ENCODE data around the gene SYNDIG1.

The SYNDIG1 gene

DNA sequence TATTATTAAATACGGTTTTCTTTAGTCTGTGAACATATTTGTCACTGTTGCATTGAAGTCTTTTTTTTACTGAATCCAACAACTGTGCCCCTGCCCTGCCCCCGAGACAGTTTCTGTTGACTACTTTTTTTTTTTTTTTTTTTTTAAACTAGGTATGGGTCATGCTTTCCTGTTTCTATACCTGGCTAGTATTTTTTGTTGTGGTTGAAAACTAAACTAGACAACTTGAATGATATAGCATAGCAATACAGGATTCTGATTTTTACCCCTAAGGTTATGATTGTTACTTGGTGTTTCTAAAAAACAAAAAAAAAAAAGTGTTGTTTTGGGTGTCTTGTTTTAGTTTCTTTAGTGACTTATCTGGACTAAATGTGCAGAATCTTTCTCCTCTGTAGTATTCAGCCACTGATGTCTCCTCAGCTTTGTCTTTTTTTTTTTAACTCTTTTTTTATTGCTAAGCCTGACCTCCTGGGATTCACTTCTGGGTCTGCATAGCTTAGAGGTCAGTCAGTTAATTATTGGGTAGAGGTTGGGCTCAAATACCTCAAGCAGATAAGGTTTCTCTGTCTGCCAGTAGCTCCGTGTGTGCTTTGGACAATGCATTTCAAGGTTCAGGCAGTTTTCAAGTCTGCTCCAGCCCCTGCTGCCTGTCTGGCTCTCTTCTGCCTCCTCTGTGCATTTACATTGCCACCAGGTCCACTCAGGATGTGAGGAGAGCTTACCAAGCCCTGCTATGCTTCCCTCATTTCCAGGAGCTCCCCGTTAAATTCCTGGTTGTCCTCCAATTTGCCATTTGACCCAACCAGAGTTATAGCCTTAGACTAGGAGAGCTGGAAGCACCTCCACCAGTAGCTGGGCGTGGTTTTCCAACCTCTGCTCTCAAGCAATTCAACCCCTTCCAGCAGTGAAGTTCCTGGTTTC, 91.4 kb downstream of the SYNDIG1 start:
- no peak for DNase-seq (ENCODE audit: low read depth in 1 of 2, low spot score in 1 of 2)

GRCh38 chr20:24565835-24566351, 96.5 kb downstream of the SYNDIG1 start:
- no peak for DNase-seq (ENCODE audit: low read depth in 1 of 2, low spot score in 1 of 2)

DNA sequence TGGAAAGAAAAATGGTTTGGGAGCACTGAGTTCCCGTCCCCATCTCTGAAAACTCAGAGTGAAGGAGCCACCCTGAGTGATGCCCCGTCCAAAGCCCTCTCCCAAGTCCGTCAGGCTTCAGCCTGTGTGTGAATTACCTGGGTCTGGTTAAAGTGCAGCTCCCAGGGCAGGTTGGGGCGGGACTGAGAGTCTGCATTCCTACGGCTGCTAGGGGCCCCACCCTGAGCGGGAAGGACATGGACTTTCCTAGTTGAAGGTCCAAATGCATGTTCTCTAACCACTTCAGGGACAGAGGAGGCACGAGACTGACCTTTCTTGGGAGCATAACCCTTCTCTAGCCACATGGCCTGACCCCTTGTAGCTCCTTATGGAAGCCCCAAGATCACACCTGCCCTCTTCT, 97.2 kb downstream of the SYNDIG1 start:
- DNase-seq (ENCODE audit: low read depth in 1 of 2, low spot score in 1 of 2): no peak

GRCh38 chr20:24567508-24567907, 98.1 kb downstream of the SYNDIG1 start:
- no peak for DNase-seq (ENCODE audit: low read depth in 1 of 2, low spot score in 1 of 2)

- no peak for DNase-seq (ENCODE audit: low read depth in 1 of 2, low spot score in 1 of 2)
Observed at GRCh38 chr20:24568842-24569241, 99.4 kb downstream of the SYNDIG1 start.

DNA sequence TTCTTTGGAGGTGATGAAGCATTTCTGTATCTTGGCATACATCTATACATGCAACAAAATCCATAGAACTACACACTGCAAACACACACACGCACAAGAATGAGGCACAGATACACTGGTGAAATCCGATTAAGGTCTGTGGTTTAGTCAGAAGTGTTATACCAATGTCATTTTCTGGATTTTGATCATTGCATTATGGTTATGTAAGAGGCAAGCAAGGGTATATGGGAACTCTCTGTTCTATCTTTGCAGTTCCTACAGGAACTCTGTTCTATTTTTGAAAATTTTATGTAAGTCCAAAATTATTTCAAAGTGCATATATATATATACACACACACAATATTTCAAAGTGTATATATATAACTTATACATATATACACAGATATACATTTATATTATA, 101.7 kb downstream of the SYNDIG1 start:
- DNase-seq (ENCODE audit: low read depth in 1 of 2, low spot score in 1 of 2): no peak

DNA sequence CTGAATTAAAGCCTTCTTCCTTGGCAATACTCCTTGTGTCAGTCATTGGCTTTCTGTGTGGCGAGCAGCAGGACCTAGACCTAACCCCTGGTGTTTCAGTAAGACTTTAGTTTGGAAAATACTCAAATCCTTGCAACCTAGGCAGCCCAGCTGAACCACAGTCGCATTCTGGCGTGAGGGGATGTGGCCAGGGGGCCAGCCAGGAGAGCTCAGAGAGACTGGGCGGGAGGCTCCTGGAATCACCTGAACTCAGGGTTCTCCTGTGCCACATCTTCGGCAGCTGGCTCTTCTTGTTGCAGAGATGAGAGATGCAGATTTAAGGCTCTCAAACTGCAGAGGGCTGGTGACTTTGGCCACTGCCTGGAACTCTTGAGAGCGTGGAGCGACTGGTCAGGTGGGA, 102.7 kb downstream of the SYNDIG1 start:
- no peak for DNase-seq (ENCODE audit: low read depth in 1 of 2, low spot score in 1 of 2)

GRCh38 chr20:24572862-24573261, 103.4 kb downstream of the SYNDIG1 start:
- DNase-seq (ENCODE audit: low read depth in 1 of 2, low spot score in 1 of 2): no peak

DNA sequence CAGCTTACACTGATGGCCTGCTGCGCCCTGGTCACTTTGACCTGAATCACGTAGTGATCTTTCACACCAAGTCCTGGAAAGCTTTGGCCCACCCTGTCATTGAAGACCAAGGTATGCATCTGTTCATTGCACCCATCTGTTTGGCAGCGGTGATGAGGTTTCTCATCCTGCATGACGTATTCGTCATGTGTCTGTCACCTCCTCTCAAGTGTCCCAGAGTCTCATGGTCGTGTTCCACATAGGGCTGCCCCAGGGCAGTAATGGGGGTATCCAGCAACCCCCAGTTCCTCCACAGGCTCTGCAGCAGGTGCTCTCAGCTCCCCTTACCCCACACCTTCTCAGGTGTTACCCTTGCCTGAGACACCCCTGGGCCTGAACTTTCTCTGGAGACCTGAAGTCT, 104.1 kb downstream of the SYNDIG1 start:
- no peak for DNase-seq (ENCODE audit: low read depth in 1 of 2, low spot score in 1 of 2)

- DNase-seq (ENCODE audit: low read depth in 1 of 2, low spot score in 1 of 2): no peak
Observed at GRCh38 chr20:24574307-24574706, 104.9 kb downstream of the SYNDIG1 start.

- DNase-seq (ENCODE audit: low read depth in 1 of 2, low spot score in 1 of 2): no peak
Observed at GRCh38 chr20:24574797-24575196, 105.4 kb downstream of the SYNDIG1 start.

DNA sequence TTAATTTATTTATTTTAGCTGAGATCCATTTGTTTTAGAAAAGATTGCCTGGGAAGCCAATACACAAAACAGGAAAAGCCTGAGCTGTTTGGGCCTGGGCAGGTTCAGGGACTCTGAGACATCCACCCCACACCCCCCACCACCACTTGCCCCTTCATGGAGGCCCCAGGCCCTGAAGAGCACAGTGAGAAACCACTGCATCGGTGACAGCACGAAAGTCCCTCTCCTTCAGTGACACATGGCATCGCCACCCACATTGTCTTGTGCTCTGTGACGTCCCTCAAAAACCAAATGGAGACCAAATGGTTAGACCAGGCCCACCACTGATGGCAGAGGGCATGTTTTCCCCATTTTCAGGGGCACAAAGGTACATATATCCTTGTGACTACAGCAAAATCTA, 106.4 kb downstream of the SYNDIG1 start:
- DNase-seq (ENCODE audit: low read depth in 1 of 2, low spot score in 1 of 2): no peak

DNA sequence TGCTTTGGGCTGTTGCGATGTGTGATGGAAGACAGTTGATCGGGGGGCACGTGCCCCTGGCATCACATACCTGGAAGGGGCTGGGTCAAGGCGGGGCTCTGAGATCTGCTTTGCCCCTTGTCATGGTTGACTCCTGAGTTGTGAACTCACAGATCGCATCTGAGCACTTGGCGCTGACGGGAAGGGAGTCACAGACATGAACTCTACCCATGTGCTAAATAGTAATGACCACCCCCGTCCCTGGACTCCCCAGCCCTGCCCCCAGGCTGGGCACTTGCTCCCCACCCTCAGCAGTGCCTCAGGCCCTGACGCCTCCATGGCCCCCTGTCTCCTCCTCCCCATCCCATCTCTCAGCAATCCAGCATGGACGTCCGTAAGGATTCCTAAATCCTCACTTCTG, 107.0 kb downstream of the SYNDIG1 start:
- no peak for DNase-seq (ENCODE audit: low read depth in 1 of 2, low spot score in 1 of 2)

GRCh38 chr20:24577271-24577909, 108.0 kb downstream of the SYNDIG1 start:
- DNase-seq (ENCODE audit: low read depth in 1 of 2, low spot score in 1 of 2): no peak

DNA sequence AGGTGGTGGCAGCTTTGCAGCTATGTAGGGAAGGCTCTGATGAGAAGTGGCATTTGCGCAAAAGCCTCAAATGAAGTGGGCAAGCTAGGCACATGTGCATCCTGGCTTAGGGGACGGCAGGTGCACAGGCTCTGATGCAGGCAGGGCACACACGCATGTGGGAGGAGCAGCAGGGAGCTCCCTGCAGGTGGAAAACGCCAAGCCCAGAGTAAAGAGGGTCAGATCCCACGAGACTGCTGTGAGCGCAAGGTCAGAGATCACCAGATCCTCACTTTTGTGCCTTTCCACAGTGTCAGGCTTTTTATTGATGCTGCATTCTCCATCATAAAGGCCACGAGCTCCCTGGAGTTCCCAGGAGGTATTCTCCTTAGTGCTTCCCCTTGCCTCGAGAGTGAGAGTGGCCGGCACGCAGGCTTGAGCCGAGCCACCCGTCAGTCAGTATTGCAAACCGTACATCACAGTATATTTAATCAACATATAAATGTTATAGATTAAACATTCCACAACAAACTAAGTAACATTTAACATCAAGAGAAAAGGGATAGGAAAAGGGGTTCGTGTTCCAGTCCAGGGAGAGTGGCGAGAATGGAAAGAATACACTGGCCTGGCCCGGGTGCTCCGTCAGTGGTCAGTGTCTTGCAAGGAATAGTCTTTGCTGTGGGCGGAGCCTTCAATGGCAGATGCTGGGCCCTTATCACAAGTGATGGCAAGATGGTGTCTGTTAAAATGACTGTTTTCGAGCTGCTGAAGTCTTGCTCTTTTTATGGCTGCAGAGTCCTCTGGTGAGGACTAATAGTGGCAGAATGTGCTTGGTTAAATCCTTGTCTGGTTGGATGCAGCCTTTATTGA, 109.4 kb downstream of the SYNDIG1 start:
- no peak for DNase-seq (ENCODE audit: low read depth in 1 of 2, low spot score in 1 of 2)

GRCh38 chr20:24579475-24579874, 110.0 kb downstream of the SYNDIG1 start:
- DNase-seq (ENCODE audit: low read depth in 1 of 2, low spot score in 1 of 2): no peak

- no peak for DNase-seq (ENCODE audit: low read depth in 1 of 2, low spot score in 1 of 2)
Observed at GRCh38 chr20:24580006-24580405, 110.6 kb downstream of the SYNDIG1 start.

DNA sequence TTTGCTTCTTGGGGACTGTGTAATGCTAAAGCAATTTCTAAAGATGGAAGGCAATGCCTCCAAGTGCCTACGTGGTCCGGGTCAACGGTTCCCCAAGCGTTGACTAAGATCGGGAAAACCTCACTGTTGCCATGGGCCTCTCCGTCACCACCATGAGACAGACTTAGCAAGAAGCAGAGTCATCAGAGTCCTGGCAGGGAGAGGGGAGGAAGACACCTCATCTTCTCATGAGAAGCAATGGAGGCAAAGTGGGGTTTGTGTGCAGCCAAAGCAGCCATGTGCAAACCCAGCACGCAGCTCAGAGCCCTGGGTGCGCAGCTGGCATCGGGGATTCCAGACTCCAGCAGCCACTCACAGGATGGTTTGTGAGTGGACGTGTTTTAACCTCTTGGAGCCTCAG, 111.4 kb downstream of the SYNDIG1 start:
- DNase-seq (ENCODE audit: low read depth in 1 of 2, low spot score in 1 of 2): no peak

DNA sequence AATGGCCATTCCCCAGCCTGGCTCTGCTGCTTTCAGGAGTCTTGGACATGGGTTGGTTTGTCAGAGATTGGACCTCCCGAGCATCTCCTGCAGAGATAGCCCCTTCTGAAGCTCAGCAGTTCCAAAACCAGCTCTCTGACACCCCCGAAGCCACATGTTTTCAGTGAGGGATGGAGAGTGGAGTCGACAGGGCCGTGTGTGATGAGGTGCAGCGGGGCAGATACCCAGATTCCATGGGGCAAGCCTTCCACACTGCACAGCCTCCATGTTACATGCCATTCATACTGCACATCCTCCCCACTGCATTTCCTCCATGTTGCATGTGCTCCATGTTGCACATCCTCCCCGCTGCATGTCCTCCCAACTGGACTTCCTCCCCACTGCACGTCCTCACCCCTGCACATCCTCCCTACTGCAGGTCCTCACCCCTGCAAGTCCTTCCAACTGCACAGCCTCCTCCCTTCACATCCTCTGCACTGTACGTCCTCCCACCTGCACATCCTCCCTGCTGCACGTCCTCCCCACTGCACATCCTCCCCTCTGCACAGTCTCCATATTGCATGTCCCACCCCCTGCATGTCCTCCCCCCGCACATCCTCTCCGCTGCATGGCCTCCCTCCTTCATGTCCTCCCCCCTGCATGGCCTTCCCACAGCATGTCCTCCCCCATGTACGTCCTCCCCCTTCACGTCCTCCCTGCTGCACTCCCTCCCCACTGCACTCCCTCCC, 112.2 kb downstream of the SYNDIG1 start:
- DNase-seq (ENCODE audit: low read depth in 1 of 2, low spot score in 1 of 2): no peak

DNA sequence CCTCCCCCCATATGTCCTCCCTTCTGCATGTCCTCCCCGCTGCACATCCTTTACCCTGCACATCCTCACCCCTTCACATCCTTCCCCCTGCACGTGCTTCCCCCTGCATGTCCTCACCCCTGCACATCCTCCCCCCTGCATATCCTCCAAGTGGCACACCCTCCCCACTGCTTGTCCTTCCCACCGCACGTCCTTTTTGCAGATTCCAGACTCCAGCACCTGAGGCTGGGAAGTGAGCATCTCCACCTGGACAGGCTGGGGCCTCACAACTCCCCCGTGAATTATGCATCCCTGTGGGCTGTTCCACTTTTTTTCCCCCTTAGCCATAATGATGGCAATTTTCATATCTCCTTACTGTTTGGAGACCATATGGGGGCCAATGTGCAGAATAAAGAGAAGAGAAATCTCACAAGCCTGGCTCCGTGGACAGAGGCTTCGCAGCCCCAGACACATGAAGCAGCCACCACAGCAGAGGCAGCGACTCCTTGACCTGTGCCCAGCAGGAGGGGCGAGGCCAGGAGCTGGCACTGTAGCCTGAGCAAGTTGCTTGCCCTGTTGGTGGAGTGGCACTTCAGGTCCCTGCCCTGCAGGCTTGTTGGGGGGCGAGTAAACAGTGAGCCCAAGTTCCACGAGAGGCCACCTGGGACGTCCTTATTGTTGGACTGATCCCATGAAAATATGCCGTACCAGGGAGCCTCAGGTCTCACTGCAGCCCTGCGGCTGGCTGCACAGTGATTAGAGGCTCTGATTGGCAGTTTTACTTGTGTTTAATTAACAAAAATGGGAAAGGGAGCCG, 113.1 kb downstream of the SYNDIG1 start:
- DNase-seq (ENCODE audit: low read depth in 1 of 2, low spot score in 1 of 2): no peak
